Astrocyte of the cerebellum (primary cell): ENCODE measurements around the gene ZFP3.
"Not testable (repeated sequence)": the region's sequence is repeated elsewhere in the genome, so short reads cannot be mapped to it uniquely, and the experiment has no call there.

ENCODE experiments used
- DNase-seq: peaks from one replicate; pipeline ENCODE4 v3.0.0-alpha.2; 2011; ENCODE audit warnings: low read depth
- H3K4me3 ChIP-seq: 2 replicates; pipeline ENCODE4 v1.5.1; 2011; ENCODE audit warnings: mild to moderate bottlenecking, low read depth, low read length, moderate library complexity
- CTCF ChIP-seq: IDR thresholded peaks from 2 replicates; pipeline ENCODE4 v1.5.1; 2012; ENCODE audit warnings: low read length, low read depth, moderate library complexity, mild to moderate bottlenecking; ENCODE audit errors: missing control alignments
- in situ Hi-C: cut with HindIII; loops from 2 replicates; pipeline ENCODE4 v1.10.0; 2017; ENCODE audit warnings: low sequenced_read_pairs

The ZFP3 gene

GRCh38 chr17:5078106-5079028, at the start of gene ZFP3:
ZFP3 (plus strand) TSS chr17:5078467; CDS start chr17:5091505, 13,038 bp downstream.
- peak; percentile 26 for DNase-seq
- H3K4me3 ChIP-seq: peak within 1 kb of the TSS; percentile 62
- no peak for TF ChIP-seq CTCF
- in situ Hi-C loops: no loop called here

GRCh38 chr17:5030168-5030567, 48.1 kb upstream of the ZFP3 start:
- H3K4me3 ChIP-seq, in situ Hi-C loops, DNase-seq: not testable (repeated sequence)

GRCh38 chr17:5031365-5032082, 46.7 kb upstream of the ZFP3 start:
- in situ Hi-C loops: no loop called here
- TF ChIP-seq CTCF: peak; percentile 78
- peak overlapping the region; percentile 29 for H3K4me3 ChIP-seq

GRCh38 chr17:5032865-5033264, 45.4 kb upstream of the ZFP3 start:
- in situ Hi-C loops: no loop called here
- TF ChIP-seq CTCF: no peak
- no peak for DNase-seq
- no peak overlapping the region for H3K4me3 ChIP-seq

More at GRCh38 chr17:5031365-5032082, 46.7 kb upstream of the ZFP3 start:
- peak; percentile 37 for DNase-seq

- in situ Hi-C loops: no loop called here
- no peak for DNase-seq
- no peak overlapping the region for H3K4me3 ChIP-seq
- no peak for TF ChIP-seq CTCF
Observed at GRCh38 chr17:5033352-5034015, 44.8 kb upstream of the ZFP3 start.

- DNase-seq: no peak
- TF ChIP-seq CTCF: no peak
- in situ Hi-C loops: no loop called here
- H3K4me3 ChIP-seq: no peak overlapping the region
Observed at GRCh38 chr17:5034063-5034462, 44.2 kb upstream of the ZFP3 start.
